H7 (cell line): ENCODE data around the gene DLX2. TPM values are rescaled to one million over a fixed set of nuclear protein-coding genes. Genes with fewer than 3 reads are reported as not detected.

ENCODE experiments used
- DNase-seq: peaks from one replicate; pipeline ENCODE4 v3.0.0; 2012
- H3K27me3 ChIP-seq: 2 replicates; pipeline ENCODE4 v1.6.0; 2011; ENCODE audit warnings: mild to moderate bottlenecking, low read length; ENCODE audit not compliant: control insufficient read depth, insufficient read depth
- H3K36me3 ChIP-seq: replicated peaks from 2 replicates; pipeline ENCODE4 v1.5.1; 2011; ENCODE audit warnings: low read length; ENCODE audit not compliant: control insufficient read depth, insufficient read depth
- H3K4me3 ChIP-seq: 2 replicates; pipeline ENCODE4 v1.5.1; 2011; ENCODE audit warnings: low read depth, mild to moderate bottlenecking, control low read depth, low read length, moderate library complexity; ENCODE audit not compliant: insufficient read depth
- total RNA-seq: library from RNA; depleted of rRNA; stranded (reverse); fragments of >200 nt; shearing (Covaris generic); gene quantifications from 2 replicates; pipeline ENCODE4 v1.2.3, GENCODE V29; 2014

The DLX2 gene
- total RNA-seq, 1 experiment from 2014 or later, result not detected

- no peak overlapping the region for H3K4me3 ChIP-seq
- H3K27me3 ChIP-seq, result peaks cover 99% of the 10 kb centered on the region
- peak; percentile 33 for DNase-seq
- H3K36me3 ChIP-seq, result no peaks in the 10 kb centered on the region
These were observed 10.7 kb downstream of the DLX2 start for GRCh38 chr2:172091761-172092566.

GRCh38 chr2:172091000-172091641, 11.6 kb downstream of the DLX2 start:
- no peak overlapping the region for H3K4me3 ChIP-seq
- H3K36me3 ChIP-seq, result no peaks in the 10 kb centered on the region
- peaks cover 99% of the 10 kb centered on the region for H3K27me3 ChIP-seq
- peak; percentile 68 for DNase-seq

GRCh38 chr2:172090044-172090961, 12.4 kb downstream of the DLX2 start:
- peak; percentile 85 for DNase-seq
- Histone ChIP-seq H3K4me3 (no peak overlapping the region), H3K27me3 (peaks cover 99% of the 10 kb centered on the region), H3K36me3 (no peaks in the 10 kb centered on the region)

- Histone ChIP-seq H3K4me3 (no peak overlapping the region), H3K27me3 (peaks cover 99% of the 10 kb centered on the region), H3K36me3 (no peaks in the 10 kb centered on the region)
- no peak for DNase-seq
These were observed 13.1 kb downstream of the DLX2 start for GRCh38 chr2:172089633-172090032.

GRCh38 chr2:172089005-172089504, 13.6 kb downstream of the DLX2 start:
- Histone ChIP-seq H3K27me3 (peaks cover 99% of the 10 kb centered on the region), H3K4me3 (no peak overlapping the region), H3K36me3 (no peaks in the 10 kb centered on the region)
- no peak for DNase-seq

GRCh38 chr2:172088245-172089004, 14.3 kb downstream of the DLX2 start:
- Histone ChIP-seq H3K36me3 (no peaks in the 10 kb centered on the region), H3K4me3 (no peak overlapping the region), H3K27me3 (peaks cover 99% of the 10 kb centered on the region)
- peak; percentile 80 for DNase-seq

GRCh38 chr2:172087780-172088244, 14.9 kb downstream of the DLX2 start:
- DNase-seq, result peak; percentile 79
- H3K27me3 ChIP-seq, result peaks cover 99% of the 10 kb centered on the region
- no peak overlapping the region for H3K4me3 ChIP-seq

GRCh38 chr2:172087207-172087779, 15.4 kb downstream of the DLX2 start:
- H3K27me3 ChIP-seq, result peaks cover 99% of the 10 kb centered on the region
- H3K4me3 ChIP-seq, result peak overlapping the region; percentile 17
- peak; percentile 87 for DNase-seq
- H3K36me3 ChIP-seq, result no peaks in the 10 kb centered on the region

More at GRCh38 chr2:172087780-172088244, 14.9 kb downstream of the DLX2 start:
- no peaks in the 10 kb centered on the region for H3K36me3 ChIP-seq

GRCh38 chr2:172086241-172087206, 16.2 kb downstream of the DLX2 start:
- peak; percentile 89 for DNase-seq
- peaks cover 99% of the 10 kb centered on the region for H3K27me3 ChIP-seq
- peak overlapping the region; percentile 17 for H3K4me3 ChIP-seq
- no peaks in the 10 kb centered on the region for H3K36me3 ChIP-seq

GRCh38 chr2:172085460-172086159, 17.1 kb downstream of the DLX2 start, which contains the start of gene DLX1:
Gene DLX1 (plus strand): TSS chr2:172085507. CDS start chr2:172085678, 171 bp downstream.
- peak; percentile 77 for DNase-seq
- H3K27me3 ChIP-seq, result peaks cover 99% of the 10 kb centered on the region

GRCh38 chr2:172084645-172085459, 17.8 kb downstream of the DLX2 start:
- H3K36me3 ChIP-seq, result no peaks in the 10 kb centered on the region
- peak overlapping the region; percentile 47 for H3K4me3 ChIP-seq
- DNase-seq, result peak; percentile 97
- H3K27me3 ChIP-seq, result peaks cover 99% of the 10 kb centered on the region

More at GRCh38 chr2:172085460-172086159, 17.1 kb downstream of the DLX2 start, which contains the start of gene DLX1:
- Histone ChIP-seq H3K36me3 (no peaks in the 10 kb centered on the region), H3K4me3 (peak within 1 kb of the TSS; percentile 47)
